Tibial nerve (tissue), 3 donors: ENCODE results near the gene RPLP2.

Experiments
- CTCF ChIP-seq, 5 experiments: fragments of 200-600 bp in 3 of 5; fragments of 450-650 bp in 2 of 5; sonication (generic) in 3 of 5; IDR thresholded peaks; one replicate each; pipeline ENCODE4 v1.5.1; 2016 to 2019; ENCODE audit warnings: antibody characterized with exemption in 5 of 5, mild to moderate bottlenecking in 3 of 5, moderate library complexity in 2 of 5
- POLR2A ChIP-seq, 2 donors: fragments of 450-650 bp; IDR thresholded peaks; one replicate each; pipeline ENCODE4 v1.6.1; 2017; ENCODE audit warnings: antibody characterized with exemption in 2 of 2, mild to moderate bottlenecking in 2 of 2, moderate library complexity in 2 of 2

DNA sequence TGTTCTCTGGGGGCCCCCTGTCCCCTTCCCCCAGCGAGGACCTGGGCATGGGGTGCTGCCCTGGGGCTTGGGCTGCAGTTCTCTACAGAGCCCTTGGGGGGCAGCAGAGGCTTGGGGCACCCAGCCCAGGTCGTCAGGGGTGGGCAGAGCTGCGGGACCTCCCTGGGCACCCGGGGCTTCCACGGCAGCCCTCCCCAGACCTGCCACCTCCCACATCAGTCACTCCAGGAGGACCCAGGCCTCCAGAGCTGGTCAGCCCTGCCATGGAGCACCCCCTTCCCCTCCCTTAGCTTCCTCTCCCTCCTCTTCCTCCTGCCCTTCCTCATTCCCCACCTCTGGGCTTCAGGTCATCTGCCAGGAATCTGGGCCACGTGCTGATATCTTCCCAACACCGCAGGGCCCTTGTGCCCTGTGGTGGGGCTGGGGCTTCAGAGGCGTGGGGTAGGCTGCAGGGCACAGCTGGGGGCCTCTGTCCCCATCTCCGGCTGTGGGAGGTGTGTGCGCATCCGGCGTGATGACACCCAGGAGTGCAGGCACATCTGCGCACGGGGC, 38.7 kb downstream of the RPLP2 start:
- peak; percentile 85 to 91 (median 88) for TF ChIP-seq CTCF (IDR thresholded peaks at IDR 0.05)
- TF ChIP-seq POLR2A (IDR thresholded peaks at IDR 0.05) = no peak
